Measurements from ENCODE around the gene EPB41L4A. TPM values are rescaled to one million over a fixed set of nuclear protein-coding genes. Genes with fewer than 3 reads are reported as not detected.

Gene EPB41L4A
- total RNA-seq, 1 experiment from 2014 or later, result 0.87 TPM

GRCh38 chr5:112258571-112258970, 160.5 kb downstream of the EPB41L4A start:
- in situ Hi-C loops (cut with HindIII; ENCODE audit: low pct_unique_long_range_greater_than_20kb, low sequenced_read_pairs), result no loop called here
- POLR2A ChIA-PET, result no interaction called here
- intact Hi-C loops (cut with micrococcal nuclease; ENCODE audit: unreplicated experiment), result no loop called here

DNA sequence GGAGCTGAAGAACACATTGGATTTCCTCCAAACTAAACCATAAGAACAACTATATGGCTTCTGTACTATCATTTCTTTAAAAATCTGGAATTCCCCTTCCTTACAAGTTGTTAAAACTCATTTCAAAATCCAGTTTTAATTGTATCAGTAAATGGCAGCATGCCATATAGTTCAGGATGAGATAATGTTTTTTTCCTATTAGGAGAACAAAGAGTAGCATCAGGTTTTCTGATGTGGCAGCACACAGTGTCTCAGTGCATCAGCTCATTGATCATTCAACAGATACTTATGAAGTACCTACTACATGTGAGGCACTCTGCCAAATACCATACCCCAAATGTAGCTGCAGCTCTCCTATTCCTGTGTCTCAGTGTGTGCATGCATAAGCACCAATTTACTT, 161.1 kb downstream of the EPB41L4A start:
- ChIA-PET CTCF (no interaction called here), POLR2A (no interaction called here)
- no peak overlapping the region for H3K4me3 ChIP-seq (ENCODE audit: low read depth in 2 of 2, low read length in 2 of 2)

More at GRCh38 chr5:112258571-112258970, 160.5 kb downstream of the EPB41L4A start:
- DNase-seq (ENCODE audit: low read depth, low spot score) (no peak), ATAC-seq (no peak)
- Histone ChIP-seq H3K27me3 (ENCODE audit: control insufficient read depth, insufficient read depth, low read length) (no peaks in the 10 kb centered on the region; the same call in 1 of the 2 replicates), H3K27ac (ENCODE audit: low read length) (no peak overlapping the region), H3K4me3 (ENCODE audit: low read depth in 2 of 2, low read length in 2 of 2) (no peak overlapping the region), H3K9me3 (ENCODE audit: control insufficient read depth, insufficient read depth, low read depth, low read length) (no peaks in the 10 kb centered on the region), H3K4me1 (ENCODE audit: control insufficient read depth, insufficient read depth, low read length) (no peaks in the 10 kb centered on the region), H3K36me3 (ENCODE audit: control insufficient read depth, insufficient read depth, low read length) (no peaks in the 10 kb centered on the region)
- BruUV-seq (replicated peaks), result no TSS peak
- CTCF ChIA-PET, result no interaction called here
- no peak for TF ChIP-seq TCF7L2 (IDR thresholded peaks at IDR 0.05; ENCODE audit: low read depth, low read length)
- TF ChIP-seq, protein P1, sequence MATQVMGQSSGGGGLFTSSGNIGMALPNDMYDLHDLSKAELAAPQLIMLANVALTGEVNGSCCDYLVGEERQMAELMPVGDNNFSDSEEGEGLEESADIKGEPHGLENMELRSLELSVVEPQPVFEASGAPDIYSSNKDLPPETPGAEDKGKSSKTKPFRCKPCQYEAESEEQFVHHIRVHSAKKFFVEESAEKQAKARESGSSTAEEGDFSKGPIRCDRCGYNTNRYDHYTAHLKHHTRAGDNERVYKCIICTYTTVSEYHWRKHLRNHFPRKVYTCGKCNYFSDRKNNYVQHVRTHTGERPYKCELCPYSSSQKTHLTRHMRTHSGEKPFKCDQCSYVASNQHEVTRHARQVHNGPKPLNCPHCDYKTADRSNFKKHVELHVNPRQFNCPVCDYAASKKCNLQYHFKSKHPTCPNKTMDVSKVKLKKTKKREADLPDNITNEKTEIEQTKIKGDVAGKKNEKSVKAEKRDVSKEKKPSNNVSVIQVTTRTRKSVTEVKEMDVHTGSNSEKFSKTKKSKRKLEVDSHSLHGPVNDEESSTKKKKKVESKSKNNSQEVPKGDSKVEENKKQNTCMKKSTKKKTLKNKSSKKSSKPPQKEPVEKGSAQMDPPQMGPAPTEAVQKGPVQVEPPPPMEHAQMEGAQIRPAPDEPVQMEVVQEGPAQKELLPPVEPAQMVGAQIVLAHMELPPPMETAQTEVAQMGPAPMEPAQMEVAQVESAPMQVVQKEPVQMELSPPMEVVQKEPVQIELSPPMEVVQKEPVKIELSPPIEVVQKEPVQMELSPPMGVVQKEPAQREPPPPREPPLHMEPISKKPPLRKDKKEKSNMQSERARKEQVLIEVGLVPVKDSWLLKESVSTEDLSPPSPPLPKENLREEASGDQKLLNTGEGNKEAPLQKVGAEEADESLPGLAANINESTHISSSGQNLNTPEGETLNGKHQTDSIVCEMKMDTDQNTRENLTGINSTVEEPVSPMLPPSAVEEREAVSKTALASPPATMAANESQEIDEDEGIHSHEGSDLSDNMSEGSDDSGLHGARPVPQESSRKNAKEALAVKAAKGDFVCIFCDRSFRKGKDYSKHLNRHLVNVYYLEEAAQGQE (IDR thresholded peaks at IDR 0.05; ENCODE audit: insufficient read depth in 1 of 2, low read depth in 2 of 2, low read length in 1 of 2), result no peak
- no peak for TF ChIP-seq SIN3A (IDR thresholded peaks at IDR 0.05; ENCODE audit: borderline replicate concordance, insufficient read depth, low read depth, low read length)
- no peak for TF ChIP-seq POLR2AphosphoS5 (IDR thresholded peaks at IDR 0.05; ENCODE audit: low read depth, low read length)
- TF ChIP-seq CTCF (IDR thresholded peaks at IDR 0.05), result no peak

More for the DNA sequence above, 161.1 kb downstream of the EPB41L4A start:
- Histone ChIP-seq H3K27ac (ENCODE audit: low read length) (no peak overlapping the region), H3K4me1 (ENCODE audit: control insufficient read depth, insufficient read depth, low read length) (no peaks in the 10 kb centered on the region), H3K9me3 (ENCODE audit: control insufficient read depth, insufficient read depth, low read depth, low read length) (no peaks in the 10 kb centered on the region), H3K36me3 (ENCODE audit: control insufficient read depth, insufficient read depth, low read length) (no peaks in the 10 kb centered on the region), H3K27me3 (ENCODE audit: control insufficient read depth, insufficient read depth, low read length) (no peaks in the 10 kb centered on the region; the same call in 1 of the 2 replicates)
- no TSS peak for BruUV-seq (replicated peaks)
- no peak for ATAC-seq
- no peak for TF ChIP-seq TCF7L2 (IDR thresholded peaks at IDR 0.05; ENCODE audit: low read depth, low read length)
- TF ChIP-seq POLR2AphosphoS5 (IDR thresholded peaks at IDR 0.05; ENCODE audit: low read depth, low read length), result no peak
- no peak for TF ChIP-seq SIN3A (IDR thresholded peaks at IDR 0.05; ENCODE audit: borderline replicate concordance, insufficient read depth, low read depth, low read length)
- TF ChIP-seq, protein P1 (IDR thresholded peaks at IDR 0.05; ENCODE audit: insufficient read depth in 1 of 2, low read depth in 2 of 2, low read length in 1 of 2), result no peak
- TF ChIP-seq CTCF (IDR thresholded peaks at IDR 0.05), result no peak
- intact Hi-C loops (cut with micrococcal nuclease; ENCODE audit: unreplicated experiment) (no loop called here), in situ Hi-C loops (cut with HindIII; ENCODE audit: low pct_unique_long_range_greater_than_20kb, low sequenced_read_pairs) (no loop called here)
- no peak for DNase-seq (ENCODE audit: low read depth, low spot score)
